Upper lobe of right lung (tissue), 1 donor: ENCODE measurements around the gene SLC4A5. TPM values are rescaled to one million over a fixed set of nuclear protein-coding genes. Genes with fewer than 3 reads are reported as not detected.

Source experiments
- ATAC-seq: fragments of 200-7000 bp; cut with Tn5 transposase; one replicate; pipeline ENCODE4 v1.9.1; 2020; ENCODE audit warnings: mild to moderate bottlenecking, moderate library complexity
- DNase-seq: peaks from one replicate; pipeline ENCODE4 v3.0.0-alpha.2; 2020
- H3K27ac ChIP-seq: fragments of 200-600 bp; one replicate; pipeline ENCODE4 v1.8.0; 2022
- H3K27me3 ChIP-seq: fragments of 200-600 bp; one replicate; pipeline ENCODE4 v1.8.0; 2022; ENCODE audit warnings: mild to moderate bottlenecking
- H3K36me3 ChIP-seq: fragments of 200-600 bp; one replicate; pipeline ENCODE4 v1.8.0; 2022
- H3K4me1 ChIP-seq: fragments of 200-600 bp; one replicate; pipeline ENCODE4 v1.8.0; 2022
- H3K4me3 ChIP-seq: fragments of 200-600 bp; one replicate; pipeline ENCODE4 v1.8.0; 2022; ENCODE audit warnings: mild to moderate bottlenecking
- H3K9me3 ChIP-seq: fragments of 200-600 bp; one replicate; pipeline ENCODE4 v1.8.0; 2022
- CTCF ChIP-seq: fragments of 200-600 bp; IDR thresholded peaks from one replicate; pipeline ENCODE4 v1.8.0; 2022; ENCODE audit warnings: antibody characterized with exemption
- intact Hi-C: fragments of 100-400 bp; cut with DNase I; formaldehyde crosslinking; loops from one replicate; pipeline ENCODE4 v1.11.0; 2022
- total RNA-seq: library from RNA; stranded (reverse); fragmentation: NEBNext Ultra II Directional; extraction: Animal tissue kit (Norgen Biotek cat#: 25700); gene quantifications from one replicate; pipeline ENCODE4 v1.2.1, GENCODE V29; 2021
- donor health status: DM: no; HTN: yes; CAD: no; lungs with severe emphysema.

SLC4A5 gene
- total RNA-seq, 1 donor from 2014 or later: 3.2 TPM

- intact Hi-C loops: no loop called here
- Histone ChIP-seq H3K36me3 (peaks cover 100% of the 10 kb centered on the region), H3K9me3 (no peaks in the 10 kb centered on the region), H3K4me3 (no peak overlapping the region), H3K27me3 (no peaks in the 10 kb centered on the region), H3K4me1 (no peaks in the 10 kb centered on the region), H3K27ac (no peak overlapping the region)
- ATAC-seq: no peak
- TF ChIP-seq CTCF: no peak
- no peak for DNase-seq
Measured at GRCh38 chr2:74366036-74366435, 22.8 kb upstream of the SLC4A5 start.

GRCh38 chr2:74364533-74365505 lies 21.6 kb upstream of the SLC4A5 start:
- DNase-seq (no peak), ATAC-seq (no peak)
- H3K27me3 ChIP-seq: no peaks in the 10 kb centered on the region
- no peak overlapping the region for H3K4me3 ChIP-seq
- no peak for TF ChIP-seq CTCF
- H3K4me1 ChIP-seq: no peaks in the 10 kb centered on the region
- H3K27ac ChIP-seq: no peak overlapping the region
- peaks cover 100% of the 10 kb centered on the region for H3K36me3 ChIP-seq
- intact Hi-C loops: no loop called here
- no peaks in the 10 kb centered on the region for H3K9me3 ChIP-seq

DNA sequence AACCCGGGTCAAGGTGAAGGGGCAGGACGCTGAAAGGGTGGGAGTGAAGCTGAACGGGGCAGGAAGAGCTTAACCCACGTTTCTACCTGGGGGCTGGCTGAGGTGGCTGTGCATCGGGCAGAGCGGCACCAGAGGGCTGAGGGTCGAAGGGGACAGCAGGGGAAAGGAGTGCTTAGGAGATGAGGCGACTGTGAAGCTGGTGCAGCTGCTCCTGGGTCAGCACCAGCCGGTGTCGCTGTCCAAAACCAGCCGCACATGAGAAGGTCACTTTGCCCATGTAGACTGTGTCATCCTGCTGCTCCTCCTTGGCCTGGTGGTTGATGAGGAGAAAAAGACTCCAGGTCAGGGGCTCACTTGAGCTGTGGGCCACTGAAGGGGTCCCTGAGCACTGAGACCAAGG lies 18.1 kb upstream of the SLC4A5 start:
- no peaks in the 10 kb centered on the region for H3K9me3 ChIP-seq
- intact Hi-C loops: no loop called here
- TF ChIP-seq CTCF: no peak
- ATAC-seq (no peak), DNase-seq (no peak)
- peaks cover 94% of the 10 kb centered on the region for H3K36me3 ChIP-seq
- no peak overlapping the region for H3K27ac ChIP-seq
- no peak overlapping the region for H3K4me3 ChIP-seq
- H3K27me3 ChIP-seq: no peaks in the 10 kb centered on the region
- H3K4me1 ChIP-seq: no peaks in the 10 kb centered on the region

- no peak for ATAC-seq
Measured at GRCh38 chr2:74357627-74358026, 14.4 kb upstream of the SLC4A5 start.

DNA sequence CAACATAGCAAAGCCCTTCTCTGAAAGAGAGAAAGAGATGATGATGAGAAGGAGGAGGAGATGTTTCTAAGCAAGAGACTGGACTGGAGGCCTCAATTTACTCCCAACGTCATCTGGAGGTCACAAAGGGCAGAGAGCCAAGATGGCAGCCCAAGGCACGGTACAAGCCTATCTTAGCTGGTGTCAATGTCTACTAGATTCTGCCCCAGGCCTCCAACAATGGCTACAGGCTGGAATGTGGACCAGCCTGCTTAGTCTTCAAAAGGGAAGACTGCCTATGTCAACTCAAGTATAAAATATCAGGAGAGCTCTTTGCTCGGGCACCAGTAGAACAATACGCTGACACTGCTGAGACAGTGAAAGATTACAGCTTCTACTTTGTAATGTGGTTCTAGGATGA lies 6.7 kb upstream of the SLC4A5 start:
- TF ChIP-seq CTCF: no peak
- no peaks in the 10 kb centered on the region for H3K4me1 ChIP-seq
- H3K4me3 ChIP-seq: no peak overlapping the region
- no peak for DNase-seq
- H3K27ac ChIP-seq: no peak overlapping the region
- no peaks in the 10 kb centered on the region for H3K9me3 ChIP-seq
- intact Hi-C loops: no loop called here
- H3K27me3 ChIP-seq: no peaks in the 10 kb centered on the region
- ATAC-seq: no peak
- no peaks in the 10 kb centered on the region for H3K36me3 ChIP-seq

More at GRCh38 chr2:74357627-74358026, 14.4 kb upstream of the SLC4A5 start:
- TF ChIP-seq CTCF: no peak
- no peak for DNase-seq
- Histone ChIP-seq H3K9me3 (no peaks in the 10 kb centered on the region), H3K4me1 (no peaks in the 10 kb centered on the region), H3K4me3 (no peak overlapping the region), H3K36me3 (peaks cover 62% of the 10 kb centered on the region), H3K27ac (no peak overlapping the region), H3K27me3 (no peaks in the 10 kb centered on the region)
- intact Hi-C loops: no loop called here
